LNCaP clone FGC (cell line): Measurements from ENCODE around the gene COPG1.

ENCODE experiments used
- DNase-seq: peaks from one replicate; pipeline ENCODE4 v3.0.0-alpha.2; 2011; ENCODE audit warnings: low read depth
- H3K4me3 ChIP-seq: 2 replicates; pipeline ENCODE4 v1.5.1; 2011; ENCODE audit warnings: mild to moderate bottlenecking, low read depth, low read length, control low read depth
- TF ChIP-seq, protein P1 (sequence below): IDR thresholded peaks from 2 replicates; pipeline ENCODE4 v1.5.1; 2012; ENCODE audit warnings: mild to moderate bottlenecking; ENCODE audit not compliant: control insufficient read depth, insufficient read depth; ENCODE audit errors: extremely low read depth

Gene COPG1

DNA sequence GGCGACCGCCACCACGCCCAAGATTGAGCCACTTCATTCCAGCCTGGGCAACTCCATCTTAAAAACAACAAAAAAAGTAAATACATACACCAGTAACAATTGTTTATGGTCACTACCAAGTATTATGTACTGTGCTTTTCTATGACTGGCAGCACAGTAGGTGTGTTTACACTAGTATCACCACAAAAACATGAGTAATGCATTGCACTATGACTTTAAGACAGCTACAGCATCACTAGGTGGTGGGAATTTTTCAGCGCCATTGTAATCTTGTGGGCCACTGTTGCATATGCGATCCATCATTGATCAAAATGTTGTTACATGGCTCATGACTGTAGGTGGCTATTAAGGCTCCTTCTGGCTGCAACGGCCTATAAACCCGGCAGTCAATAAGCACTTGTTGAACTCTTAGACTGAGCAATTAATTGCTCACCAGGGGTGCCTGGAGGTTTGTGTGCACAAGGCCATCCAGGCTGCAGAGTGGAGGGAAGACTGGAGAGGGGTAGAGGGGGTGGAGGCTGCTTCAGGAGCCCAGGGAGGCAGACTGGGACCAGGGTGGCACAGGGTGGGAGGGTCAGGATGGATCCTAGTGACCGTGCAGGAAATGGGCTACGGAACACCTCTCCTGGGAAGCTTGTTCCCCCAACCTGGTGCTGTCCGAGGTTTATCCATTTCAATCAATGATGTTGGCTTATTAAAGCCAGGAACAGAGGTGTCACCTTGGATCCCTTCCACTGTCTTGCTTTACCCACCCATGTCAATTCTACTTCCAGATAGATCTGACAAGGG is 17.9 kb upstream of the COPG1 start:
- TF ChIP-seq, protein P1, sequence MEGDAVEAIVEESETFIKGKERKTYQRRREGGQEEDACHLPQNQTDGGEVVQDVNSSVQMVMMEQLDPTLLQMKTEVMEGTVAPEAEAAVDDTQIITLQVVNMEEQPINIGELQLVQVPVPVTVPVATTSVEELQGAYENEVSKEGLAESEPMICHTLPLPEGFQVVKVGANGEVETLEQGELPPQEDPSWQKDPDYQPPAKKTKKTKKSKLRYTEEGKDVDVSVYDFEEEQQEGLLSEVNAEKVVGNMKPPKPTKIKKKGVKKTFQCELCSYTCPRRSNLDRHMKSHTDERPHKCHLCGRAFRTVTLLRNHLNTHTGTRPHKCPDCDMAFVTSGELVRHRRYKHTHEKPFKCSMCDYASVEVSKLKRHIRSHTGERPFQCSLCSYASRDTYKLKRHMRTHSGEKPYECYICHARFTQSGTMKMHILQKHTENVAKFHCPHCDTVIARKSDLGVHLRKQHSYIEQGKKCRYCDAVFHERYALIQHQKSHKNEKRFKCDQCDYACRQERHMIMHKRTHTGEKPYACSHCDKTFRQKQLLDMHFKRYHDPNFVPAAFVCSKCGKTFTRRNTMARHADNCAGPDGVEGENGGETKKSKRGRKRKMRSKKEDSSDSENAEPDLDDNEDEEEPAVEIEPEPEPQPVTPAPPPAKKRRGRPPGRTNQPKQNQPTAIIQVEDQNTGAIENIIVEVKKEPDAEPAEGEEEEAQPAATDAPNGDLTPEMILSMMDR = no peak
- H3K4me3 ChIP-seq = no peak overlapping the region
- no peak for DNase-seq

DNA sequence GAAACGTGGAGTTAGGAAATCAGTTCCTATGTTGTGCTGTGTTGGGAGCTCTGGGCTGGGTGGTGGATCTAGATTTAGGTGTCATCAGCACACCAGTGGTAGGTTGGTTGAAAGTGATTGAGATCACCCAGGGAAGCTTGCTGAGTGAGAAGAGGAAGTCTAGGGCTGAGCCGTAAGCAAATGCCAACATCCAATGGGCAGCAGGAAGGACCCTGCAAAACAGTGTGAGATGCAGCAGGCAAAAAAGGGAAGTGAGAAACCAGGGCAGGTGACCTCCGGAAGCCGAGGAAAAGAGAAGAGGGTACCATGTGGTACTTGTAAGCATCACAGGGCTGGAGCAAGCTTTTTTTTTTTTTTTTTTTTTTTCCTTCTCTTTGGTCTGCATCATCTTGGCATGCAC is 15.9 kb upstream of the COPG1 start:
- no peak overlapping the region for H3K4me3 ChIP-seq
- no peak for DNase-seq
- TF ChIP-seq, protein P1 = no peak

DNA sequence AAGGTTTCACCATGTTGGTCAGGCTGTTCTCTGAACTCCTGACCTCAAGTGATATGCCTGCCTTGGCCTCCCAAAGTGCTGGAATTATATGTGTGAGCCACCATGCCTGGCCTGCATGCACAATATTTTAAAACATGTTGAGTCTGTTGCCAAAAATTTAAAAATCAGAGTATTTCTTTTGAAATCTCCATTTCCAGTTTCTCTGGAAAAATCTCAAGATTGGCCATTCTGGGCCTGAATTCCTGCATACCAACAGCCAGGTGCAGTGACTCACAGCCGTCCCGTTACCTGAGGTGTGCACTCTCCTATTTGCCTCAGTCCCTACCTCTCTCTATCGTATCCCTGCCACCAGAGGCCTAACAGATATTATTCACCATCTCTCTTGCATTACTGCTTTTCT is 15.0 kb upstream of the COPG1 start:
- no peak for DNase-seq
- TF ChIP-seq, protein P1 = no peak
- no peak overlapping the region for H3K4me3 ChIP-seq

DNA sequence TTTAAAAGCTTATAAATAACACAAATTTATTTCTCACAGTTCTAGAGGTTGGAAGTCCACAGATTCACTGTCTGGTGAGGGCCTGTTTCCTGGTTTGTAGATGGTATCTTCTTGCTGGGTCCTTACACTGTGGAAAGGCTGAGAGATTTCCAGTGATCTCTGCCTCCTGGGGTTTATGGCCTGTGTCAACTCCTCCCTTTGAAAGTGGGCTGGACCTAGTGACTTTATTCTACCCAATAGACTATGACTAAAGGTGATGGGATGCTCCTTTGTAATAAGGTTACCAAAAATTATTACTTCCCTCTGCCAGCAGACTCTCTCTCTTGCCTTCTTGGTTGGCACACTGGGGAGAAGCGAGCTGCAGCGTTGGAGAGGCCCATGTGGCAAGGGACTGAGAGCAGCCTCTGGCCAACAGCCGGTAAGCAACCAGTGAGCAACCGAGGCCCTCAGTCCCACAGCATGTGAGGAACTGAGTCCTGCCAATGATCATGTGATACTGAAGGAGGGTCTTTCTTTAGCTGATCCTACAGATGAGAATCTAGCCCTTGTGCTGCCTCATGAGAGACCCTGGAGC is 14.0 kb upstream of the COPG1 start:
- H3K4me3 ChIP-seq = no peak overlapping the region
- TF ChIP-seq, protein P1 = no peak
- DNase-seq = no peak

DNA sequence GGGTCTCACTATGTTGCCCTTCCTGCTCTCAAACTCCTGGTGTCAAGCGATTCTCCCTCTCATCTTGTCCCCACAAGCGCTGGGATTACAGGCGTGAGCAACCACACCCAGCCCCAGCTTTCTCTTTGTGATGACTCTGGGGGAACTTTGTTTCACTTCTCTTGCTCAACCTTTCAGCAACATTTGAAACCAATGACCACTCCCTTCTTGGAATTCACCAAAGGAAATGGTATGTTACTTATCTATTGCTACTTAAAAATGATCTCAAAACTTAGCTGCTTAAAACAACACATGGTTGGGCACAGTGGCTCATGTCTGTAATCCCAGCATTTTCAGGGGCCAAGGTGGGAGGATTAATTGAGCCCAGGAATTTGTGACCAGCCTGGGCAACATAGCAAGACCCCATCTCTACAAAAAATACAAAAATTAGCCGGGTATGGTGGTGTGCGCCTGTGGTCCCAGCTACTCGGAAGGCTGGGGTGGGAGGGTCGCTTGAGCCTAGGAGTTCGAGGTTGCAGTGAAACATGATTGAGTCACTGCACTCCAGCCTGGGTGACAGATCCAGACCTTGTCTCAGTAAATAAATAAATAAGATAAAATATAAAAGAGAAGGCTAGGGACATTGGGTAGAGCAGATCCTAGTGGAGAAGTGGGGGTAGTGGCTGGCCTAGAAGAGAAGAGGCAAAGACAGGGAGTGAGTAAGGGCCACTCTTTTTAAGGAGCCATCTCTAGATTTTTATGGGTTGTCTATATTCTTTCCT is 10.3 kb upstream of the COPG1 start:
- TF ChIP-seq, protein P1 = no peak
- no peak for DNase-seq
- H3K4me3 ChIP-seq = no peak overlapping the region

DNA sequence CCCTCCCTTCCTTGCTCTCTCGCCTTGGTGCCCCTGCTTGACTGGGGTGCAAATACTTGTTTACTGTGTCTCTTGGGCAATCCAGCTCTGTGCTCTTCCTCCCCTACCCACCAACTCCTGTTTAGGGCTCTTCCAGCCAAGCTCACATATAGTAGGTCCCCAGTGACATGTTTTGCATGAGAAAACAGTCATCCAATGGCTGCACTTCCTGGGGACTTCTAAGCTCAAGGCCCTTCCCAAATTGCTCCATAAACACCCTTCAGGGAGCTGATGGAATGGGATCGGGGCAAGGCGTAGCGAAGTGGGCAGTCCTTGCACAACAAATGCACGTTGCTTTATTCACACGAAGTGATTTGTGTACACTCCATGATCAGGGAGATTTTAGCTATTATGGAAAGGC is 9.4 kb upstream of the COPG1 start:
- TF ChIP-seq, protein P1 = no peak
- DNase-seq = no peak

More for the DNA sequence above, 9.4 kb upstream of the COPG1 start:
- H3K4me3 ChIP-seq = no peak overlapping the region
